H9 (cell line): ENCODE results near the gene PTPN3. TPM values are rescaled to one million over a fixed set of nuclear protein-coding genes. Genes with fewer than 3 reads are reported as not detected.

Experiments used
- DNase-seq: peaks from one replicate; pipeline ENCODE4 v3.0.0-alpha.2; 2017
- H2AFZ ChIP-seq: one replicate; pipeline ENCODE4 v1.6.1; 2013; ENCODE audit warnings: mild to moderate bottlenecking, low read length, control low read depth, moderate library complexity
- H2AK5ac ChIP-seq: 2 replicates; pipeline ENCODE4 v1.6.1; 2013; ENCODE audit warnings: low read length, control low read depth, mixed read lengths; ENCODE audit not compliant: insufficient read length
- H2BK120ac ChIP-seq: one replicate; pipeline ENCODE4 v1.6.1; 2013; ENCODE audit warnings: low read depth, mild to moderate bottlenecking, low read length, control low read depth, inconsistent platforms; ENCODE audit not compliant: poor library complexity, severe bottlenecking
- H2BK12ac ChIP-seq: 2 replicates; pipeline ENCODE4 v1.6.1; 2013; ENCODE audit warnings: low read length, control low read depth, mixed read lengths, low read depth; ENCODE audit not compliant: insufficient read length
- H2BK15ac ChIP-seq: 2 replicates; pipeline ENCODE4 v1.6.1; 2013; ENCODE audit warnings: low read depth, low read length, control low read depth
- H2BK20ac ChIP-seq: one replicate; pipeline ENCODE4 v1.6.1; 2013; ENCODE audit warnings: low read depth, mild to moderate bottlenecking, low read length, control low read depth, inconsistent platforms; ENCODE audit not compliant: poor library complexity, severe bottlenecking
- H2BK5ac ChIP-seq: 2 replicates; pipeline ENCODE4 v1.6.1; 2013; ENCODE audit warnings: low read length, control low read depth, mixed read lengths; ENCODE audit not compliant: insufficient read length
- H3K14ac ChIP-seq: 2 replicates; pipeline ENCODE4 v1.6.1; 2013; ENCODE audit warnings: low read length, control low read depth; ENCODE audit not compliant: insufficient read depth
- H3K18ac ChIP-seq: 2 replicates; pipeline ENCODE4 v1.6.1; 2013; ENCODE audit warnings: low read depth, mild to moderate bottlenecking, mixed read lengths, low read length, control low read depth; ENCODE audit not compliant: insufficient read length
- H3K23ac ChIP-seq: 2 replicates; pipeline ENCODE4 v1.6.1; 2013; ENCODE audit warnings: low read length, control low read depth, mixed read lengths, low read depth; ENCODE audit not compliant: insufficient read length
- H3K23me2 ChIP-seq: 2 replicates; pipeline ENCODE4 v1.6.1; 2013; ENCODE audit warnings: low read depth, mild to moderate bottlenecking, mixed read lengths, low read length, control low read depth; ENCODE audit not compliant: insufficient read length, poor library complexity, severe bottlenecking
- H3K27ac ChIP-seq: 2 replicates; pipeline ENCODE4 v1.5.1; 2013; ENCODE audit warnings: low read length, control low read depth, mixed read lengths, low read depth; ENCODE audit not compliant: insufficient read length
- H3K27me3 ChIP-seq: 2 replicates; pipeline ENCODE4 v1.6.1; 2013; ENCODE audit warnings: low read length, control low read depth, inconsistent platforms; ENCODE audit not compliant: insufficient read depth
- H3K4ac ChIP-seq: 2 replicates; pipeline ENCODE4 v1.6.1; 2013; ENCODE audit warnings: low read depth, mild to moderate bottlenecking, control low read depth, inconsistent platforms, low read length, moderate library complexity
- H3K4me1 ChIP-seq: 2 replicates; pipeline ENCODE4 v1.6.1; 2013; ENCODE audit warnings: low read length, control low read depth, inconsistent platforms; ENCODE audit not compliant: insufficient read depth
- H3K4me2 ChIP-seq: 2 replicates; pipeline ENCODE4 v1.6.1; 2013; ENCODE audit warnings: low read length, control low read depth, mixed read lengths; ENCODE audit not compliant: insufficient read length, insufficient read depth
- H3K56ac ChIP-seq: 2 replicates; pipeline ENCODE4 v1.6.1; 2013; ENCODE audit warnings: low read depth, mild to moderate bottlenecking, mixed read lengths, low read length, control low read depth; ENCODE audit not compliant: insufficient read length
- H3K79me1 ChIP-seq: 2 replicates; pipeline ENCODE4 v1.6.1; 2013; ENCODE audit warnings: low read depth, mild to moderate bottlenecking, moderate library complexity, low read length, control low read depth, inconsistent platforms; ENCODE audit not compliant: insufficient read depth, poor library complexity, severe bottlenecking
- H3K79me2 ChIP-seq: 2 replicates; pipeline ENCODE4 v1.6.1; 2013; ENCODE audit warnings: low read length, control low read depth, inconsistent platforms; ENCODE audit not compliant: insufficient read depth
- H3K9ac ChIP-seq: 2 replicates; pipeline ENCODE4 v1.6.1; 2013; ENCODE audit warnings: low read length, control low read depth, mixed read lengths; ENCODE audit not compliant: insufficient read length; ENCODE audit errors: extremely low read depth
- H3K9me3 ChIP-seq: one replicate; pipeline ENCODE4 v1.6.1; 2013; ENCODE audit warnings: low read depth, low read length, inconsistent platforms; ENCODE audit not compliant: control insufficient read depth
- H3T11ph ChIP-seq: one replicate; pipeline ENCODE4 v1.6.1; 2013; ENCODE audit warnings: mild to moderate bottlenecking, low read length, control low read depth, inconsistent platforms
- H4K20me1 ChIP-seq: one replicate; pipeline ENCODE4 v1.6.1; 2013; ENCODE audit not compliant: control insufficient read depth, insufficient read length, insufficient read depth
- H4K5ac ChIP-seq: 2 replicates; pipeline ENCODE4 v1.6.1; 2013; ENCODE audit warnings: low read depth, mild to moderate bottlenecking, mixed read lengths, low read length, control low read depth; ENCODE audit not compliant: insufficient read length
- H4K8ac ChIP-seq: replicated peaks from 2 replicates; pipeline ENCODE4 v1.6.1; 2013; ENCODE audit warnings: low read length, control low read depth, mixed read lengths, low read depth; ENCODE audit not compliant: insufficient read length
- H4K91ac ChIP-seq: 2 replicates; pipeline ENCODE4 v1.6.1; 2013; ENCODE audit warnings: low read depth, mild to moderate bottlenecking, moderate library complexity, mixed read lengths, low read length, control low read depth; ENCODE audit not compliant: insufficient read length
- H3K27ac Mint-ChIP-seq, 3 experiments: 2 replicates in 2 of 3; 3 replicates in 1 of 3; pipeline ENCODE4 v1.8.0; 2020 to 2021; ENCODE audit warnings: mixed read lengths in 3 of 3, mild to moderate bottlenecking in 1 of 3, moderate library complexity in 1 of 3
- H3K27me3 Mint-ChIP-seq: 2 replicates; pipeline ENCODE4 v1.8.0; 2021; ENCODE audit warnings: low read depth, mild to moderate bottlenecking, moderate library complexity, mixed read lengths
- H3K36me3 Mint-ChIP-seq, 3 experiments: 2 replicates in 2 of 3; 3 replicates in 1 of 3; pipeline ENCODE4 v1.8.0; 2020 to 2021; ENCODE audit warnings: low read depth in 3 of 3, mixed read lengths in 3 of 3; ENCODE audit not compliant: insufficient read depth in 1 of 3
- H3K4me1 Mint-ChIP-seq, 2 experiments: 2 replicates each; pipeline ENCODE4 v1.8.0; 2020; ENCODE audit warnings: mixed read lengths in 2 of 2
- H3K4me3 Mint-ChIP-seq, 2 experiments: 2 replicates in 1 of 2; 3 replicates in 1 of 2; pipeline ENCODE4 v1.8.0; 2020 to 2021; ENCODE audit warnings: mild to moderate bottlenecking in 2 of 2, mixed read lengths in 2 of 2, moderate library complexity in 1 of 2
- H3K9me3 Mint-ChIP-seq, 2 experiments: 2 replicates in 1 of 2; 3 replicates in 1 of 2; pipeline ENCODE4 v1.8.0; 2020; ENCODE audit warnings: mild to moderate bottlenecking in 2 of 2, mixed read lengths in 2 of 2, moderate library complexity in 1 of 2
- WGBS: extraction: QIAGEN DNeasy Blood & Tissue Kit; methylation state at CpG from one replicate; pipeline ENCODE4 v1.1.7; 2013; ENCODE audit warnings: missing lambda C conversion rate, low lambda C conversion rate, mixed read lengths; ENCODE audit not compliant: insufficient read length; ENCODE audit errors: extremely low coverage; 5-methylcytosine and 5-hydroxymethylcytosine counted together
- total RNA-seq: library from RNA; stranded (reverse); gene quantifications from 2 replicates; pipeline ENCODE4 v1.2.1, GENCODE V29; 2021
- TF ChIP-seq, protein P1 (sequence below): fragments of 200-600 bp; sonication (generic); conservative IDR thresholded peaks from 3 replicates; pipeline ENCODE4 v1.8.0; 2021; ENCODE audit warnings: antibody characterized with exemption, mild to moderate bottlenecking

The PTPN3 gene
- total RNA-seq, 1 experiment from 2014 or later, result 2.6 TPM

GRCh38 chr9:109382585-109382984, 115.5 kb downstream of the PTPN3 start:
- Mint-ChIP-seq H3K9me3 (peaks cover 0 to 4% of the 10 kb centered on the region in 2 experiments; a peak in 2 of 5 replicates), H3K36me3 (peaks cover 0 to 10% (median 6%) of the 10 kb centered on the region in 3 experiments; a peak in 5 of 7 replicates), H3K4me3 (no peak overlapping the region), H3K27me3 (no peaks in the 10 kb centered on the region), H3K4me1 (peaks cover 3 to 4% of the 10 kb centered on the region in 2 experiments), H3K27ac (peak overlapping the region in 1 of 3 experiments; percentile 11; a peak in 1 of 7 replicates)
- no peak overlapping the region for H4K5ac ChIP-seq
- no peaks in the 10 kb centered on the region for H3K4me1 ChIP-seq
- no peak for DNase-seq
- no CpG with 5 or more reads among the region's 3 CpGs for WGBS
- H4K8ac ChIP-seq, result no peak overlapping the region
- H3K56ac ChIP-seq, result no peak overlapping the region
- H2BK120ac ChIP-seq, result no peak overlapping the region
- H3K79me2 ChIP-seq, result no peaks in the 10 kb centered on the region
- no peaks in the 10 kb centered on the region for H3K23me2 ChIP-seq
- no peaks in the 10 kb centered on the region for H3K27me3 ChIP-seq
- no peak overlapping the region for H3K18ac ChIP-seq
- H3K27ac ChIP-seq, result no peak overlapping the region
- H3T11ph ChIP-seq, result no peak overlapping the region
- H3K4me2 ChIP-seq, result no peak overlapping the region
- H3K14ac ChIP-seq, result no peak overlapping the region
- H2BK12ac ChIP-seq, result no peak overlapping the region
- H4K20me1 ChIP-seq, result no peaks in the 10 kb centered on the region
- no peak overlapping the region for H3K23ac ChIP-seq
- no peak overlapping the region for H2AK5ac ChIP-seq
- no peak overlapping the region for H3K9ac ChIP-seq
- H2BK15ac ChIP-seq, result no peak overlapping the region
- no peak overlapping the region for H4K91ac ChIP-seq
- H3K9me3 ChIP-seq, result no peaks in the 10 kb centered on the region
- TF ChIP-seq, protein P1, sequence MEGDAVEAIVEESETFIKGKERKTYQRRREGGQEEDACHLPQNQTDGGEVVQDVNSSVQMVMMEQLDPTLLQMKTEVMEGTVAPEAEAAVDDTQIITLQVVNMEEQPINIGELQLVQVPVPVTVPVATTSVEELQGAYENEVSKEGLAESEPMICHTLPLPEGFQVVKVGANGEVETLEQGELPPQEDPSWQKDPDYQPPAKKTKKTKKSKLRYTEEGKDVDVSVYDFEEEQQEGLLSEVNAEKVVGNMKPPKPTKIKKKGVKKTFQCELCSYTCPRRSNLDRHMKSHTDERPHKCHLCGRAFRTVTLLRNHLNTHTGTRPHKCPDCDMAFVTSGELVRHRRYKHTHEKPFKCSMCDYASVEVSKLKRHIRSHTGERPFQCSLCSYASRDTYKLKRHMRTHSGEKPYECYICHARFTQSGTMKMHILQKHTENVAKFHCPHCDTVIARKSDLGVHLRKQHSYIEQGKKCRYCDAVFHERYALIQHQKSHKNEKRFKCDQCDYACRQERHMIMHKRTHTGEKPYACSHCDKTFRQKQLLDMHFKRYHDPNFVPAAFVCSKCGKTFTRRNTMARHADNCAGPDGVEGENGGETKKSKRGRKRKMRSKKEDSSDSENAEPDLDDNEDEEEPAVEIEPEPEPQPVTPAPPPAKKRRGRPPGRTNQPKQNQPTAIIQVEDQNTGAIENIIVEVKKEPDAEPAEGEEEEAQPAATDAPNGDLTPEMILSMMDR, result no peak
- no peak overlapping the region for H2AFZ ChIP-seq
- no peak overlapping the region for H2BK20ac ChIP-seq
- H3K79me1 ChIP-seq, result no peaks in the 10 kb centered on the region
- no peak overlapping the region for H3K4ac ChIP-seq
- no peak overlapping the region for H2BK5ac ChIP-seq
